GM12801 (cell line): ENCODE measurements around the gene NRG4.

Experiments used
- CTCF ChIP-seq: IDR thresholded peaks from one replicate; pipeline ENCODE4 v1.5.1; 2011; ENCODE audit warnings: control low read depth; ENCODE audit not compliant: insufficient read length; ENCODE audit errors: extremely low read depth

Gene NRG4

GRCh38 chr15:76010613-76011012 lies 1.6 kb downstream of the NRG4 start:
- TF ChIP-seq CTCF: no peak

DNA sequence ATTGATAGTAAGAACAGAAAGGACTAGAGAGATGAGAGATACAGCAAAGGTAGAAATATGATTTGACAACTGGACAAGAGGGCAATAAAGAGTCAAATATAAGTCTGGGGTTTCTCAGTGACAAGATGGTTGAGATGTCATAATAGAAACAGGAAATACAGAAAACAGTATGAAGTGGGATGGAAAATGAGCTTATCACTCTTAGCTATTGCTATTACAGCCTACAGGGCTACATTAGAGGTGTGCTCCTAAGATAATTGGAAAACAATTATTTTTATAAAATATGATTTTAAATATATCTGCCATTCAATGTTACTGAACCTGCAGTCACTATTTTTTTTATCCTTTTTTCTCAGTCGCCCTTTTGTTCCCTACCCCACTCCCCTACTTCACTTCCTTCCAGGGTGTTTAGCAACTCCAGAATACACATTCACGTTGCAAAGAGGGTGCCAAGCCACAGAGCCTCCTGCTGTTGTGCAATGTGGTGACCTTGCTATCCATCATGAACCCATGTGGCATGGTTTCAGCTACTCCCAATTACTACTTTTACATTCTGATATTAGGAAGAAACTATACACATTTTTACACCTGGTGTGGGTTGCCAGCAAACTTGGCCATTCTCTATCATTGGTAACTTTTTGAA lies 6.0 kb downstream of the NRG4 start:
- no peak for TF ChIP-seq CTCF

DNA sequence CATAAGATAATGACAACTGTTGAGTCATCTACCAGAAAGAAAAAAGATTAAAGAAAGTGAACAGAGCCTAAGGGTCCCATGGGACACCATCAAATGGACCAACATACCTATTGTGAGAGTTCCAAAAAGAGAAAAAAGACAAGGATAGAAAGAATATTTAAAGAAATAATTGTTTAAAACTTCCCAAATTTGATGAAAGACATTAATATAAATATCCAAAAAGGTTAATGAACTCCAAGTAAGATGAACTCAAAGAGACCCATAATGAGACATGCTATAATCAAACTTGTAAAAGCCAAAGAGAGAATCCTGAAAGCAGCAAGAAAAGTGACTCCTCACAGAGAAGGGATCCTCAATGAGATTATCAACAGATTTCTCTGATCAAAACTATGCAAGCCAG lies 8.9 kb downstream of the NRG4 start:
- no peak for TF ChIP-seq CTCF

- TF ChIP-seq CTCF: no peak
Measured at GRCh38 chr15:75995611-75996010, 16.6 kb downstream of the NRG4 start.

DNA sequence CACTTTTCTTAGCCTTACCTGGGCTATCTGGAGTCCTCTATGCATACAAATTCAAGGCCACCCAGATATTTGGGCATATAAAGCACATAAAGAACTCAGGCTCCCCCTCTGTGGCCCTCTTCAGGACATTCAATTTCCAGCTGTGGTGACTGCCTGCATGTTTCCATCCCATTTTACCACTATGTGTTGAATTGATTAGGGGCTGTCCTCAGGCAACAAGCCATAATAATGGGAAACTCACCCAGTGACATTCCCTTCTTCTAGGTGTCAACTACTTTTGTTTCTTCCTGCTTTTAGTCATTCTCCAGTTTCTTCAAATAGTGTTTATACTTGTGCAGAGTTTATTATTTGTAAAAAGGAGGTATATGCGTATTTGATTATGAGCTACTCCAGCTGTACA lies 18.0 kb downstream of the NRG4 start:
- no peak for TF ChIP-seq CTCF

DNA sequence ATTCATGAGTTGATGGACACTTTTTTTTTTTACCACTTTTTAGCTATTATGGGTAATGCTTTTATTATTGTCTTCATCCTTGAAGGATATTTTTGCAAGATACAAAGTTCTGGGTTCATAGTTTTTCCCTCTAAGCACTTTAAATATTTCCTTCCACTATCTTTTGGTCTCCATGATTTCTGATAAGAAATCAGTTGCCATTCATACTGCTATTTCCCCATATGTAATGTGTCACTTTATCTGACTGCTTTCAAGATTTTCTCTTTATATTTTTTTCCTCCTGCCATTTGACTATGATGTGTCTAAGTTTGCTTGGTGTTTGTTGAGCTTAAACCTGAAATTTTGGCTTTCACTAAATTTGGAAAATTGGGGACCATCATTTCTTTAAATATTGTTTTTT lies 19.3 kb downstream of the NRG4 start:
- TF ChIP-seq CTCF: no peak

- no peak for TF ChIP-seq CTCF
Measured at GRCh38 chr15:75989875-75990274, 22.3 kb downstream of the NRG4 start.
